CD4-positive, alpha-beta T cell treated with Interleukin-4 for 4 hours (primary cell): ENCODE measurements around the gene DUOX1.

ENCODE experiments used
- DNase-seq: peaks from one replicate; pipeline ENCODE4 v3.0.0-alpha.2; 2020

The DUOX1 gene

DNA sequence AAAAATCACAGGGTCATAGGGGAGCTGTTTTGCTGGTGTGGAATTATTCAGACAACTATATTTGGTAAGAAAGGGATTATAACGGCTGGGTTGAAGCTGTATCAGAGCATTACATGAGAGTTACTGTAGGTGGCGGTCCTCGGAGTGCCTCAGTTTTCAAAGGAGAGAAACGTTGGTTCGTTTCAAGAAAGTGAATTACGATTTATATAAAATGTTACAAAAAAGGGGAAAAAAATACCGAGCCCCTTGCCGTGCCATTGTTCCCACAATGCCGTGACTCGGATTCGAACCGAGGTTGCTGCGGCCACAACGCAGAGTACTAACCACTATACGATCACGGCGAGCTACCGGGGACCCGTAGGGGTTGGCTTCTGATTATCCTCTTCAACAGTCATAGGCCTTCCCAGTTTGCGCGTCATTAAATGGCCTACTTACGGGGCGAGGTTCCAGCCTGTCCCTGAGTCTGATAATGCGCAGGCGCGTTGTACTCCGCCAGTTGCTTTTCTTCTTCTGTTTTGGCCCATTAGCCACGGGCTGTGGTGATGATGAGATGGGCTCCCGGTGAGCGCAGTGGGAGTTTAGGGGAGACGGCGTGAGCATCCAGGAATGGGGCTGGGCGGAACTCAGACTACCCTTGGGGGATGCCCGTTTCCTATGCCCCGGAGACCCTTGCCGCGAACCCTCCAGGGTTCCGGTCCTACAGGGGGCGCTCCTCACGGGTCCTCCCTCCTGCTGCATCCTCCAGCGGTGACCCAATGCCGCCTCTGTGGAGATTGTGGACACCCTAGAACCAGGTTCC, 68.7 kb downstream of the DUOX1 start:
- peak; percentile 98 for DNase-seq

- DNase-seq, result peak; percentile 39
Observed at GRCh38 chr15:45199136-45199810, 69.5 kb downstream of the DUOX1 start.

GRCh38 chr15:45200001-45200798, 70.4 kb downstream of the DUOX1 start:
- peak; percentile 98 for DNase-seq

DNA sequence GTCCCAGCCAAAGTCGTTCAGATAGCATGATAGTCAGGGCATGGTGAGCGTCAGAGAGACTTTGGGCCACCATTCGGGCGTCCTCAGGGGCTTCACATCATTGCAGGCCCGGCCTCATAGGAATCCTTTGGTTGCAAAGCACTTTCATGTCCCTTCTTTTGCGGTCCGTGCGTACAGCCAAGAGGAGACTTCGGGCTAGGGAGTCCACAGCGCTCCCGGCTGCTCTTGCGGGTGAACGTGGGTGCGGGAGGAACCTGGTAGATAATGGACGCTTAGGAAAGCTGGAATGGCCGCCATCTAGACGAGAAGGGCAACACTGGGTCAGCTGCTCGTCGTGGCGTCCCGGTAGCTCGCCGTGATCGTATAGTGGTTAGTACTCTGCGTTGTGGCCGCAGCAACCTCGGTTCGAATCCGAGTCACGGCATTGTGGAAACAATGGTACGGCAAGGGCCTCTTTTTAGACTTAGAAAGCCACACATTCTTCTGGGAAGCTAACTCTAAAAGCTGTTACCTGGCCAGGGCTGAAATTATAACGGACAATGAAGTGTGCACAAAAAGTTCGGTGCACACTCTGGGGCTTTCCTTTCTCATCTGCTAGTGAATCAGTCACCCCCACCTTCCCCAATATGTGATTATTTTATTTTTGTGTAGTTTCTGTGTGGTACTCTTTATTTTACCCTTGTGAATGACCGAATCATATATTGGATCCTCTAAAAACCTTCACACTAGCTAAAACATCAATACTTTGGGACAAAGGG, 71.2 kb downstream of the DUOX1 start:
- peak; percentile 73 for DNase-seq

DNA sequence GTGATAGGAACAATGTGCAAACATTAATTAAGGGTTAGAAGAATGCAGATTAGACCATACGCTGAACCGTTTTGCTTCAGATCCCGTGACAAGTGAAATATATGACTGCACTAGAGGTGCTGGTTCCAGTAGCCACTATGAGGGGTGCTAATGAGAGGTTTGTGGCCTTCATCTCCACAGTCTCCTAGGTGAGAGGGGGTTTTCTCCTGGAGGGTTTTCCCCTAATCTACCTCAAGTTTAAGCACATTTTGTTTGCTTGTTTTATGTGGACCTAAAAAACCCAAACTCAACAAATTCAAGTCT, 71.7 kb downstream of the DUOX1 start:
- DNase-seq, result no peak

- DNase-seq, result no peak
Observed at GRCh38 chr15:45201869-45202268, 72.1 kb downstream of the DUOX1 start.

DNA sequence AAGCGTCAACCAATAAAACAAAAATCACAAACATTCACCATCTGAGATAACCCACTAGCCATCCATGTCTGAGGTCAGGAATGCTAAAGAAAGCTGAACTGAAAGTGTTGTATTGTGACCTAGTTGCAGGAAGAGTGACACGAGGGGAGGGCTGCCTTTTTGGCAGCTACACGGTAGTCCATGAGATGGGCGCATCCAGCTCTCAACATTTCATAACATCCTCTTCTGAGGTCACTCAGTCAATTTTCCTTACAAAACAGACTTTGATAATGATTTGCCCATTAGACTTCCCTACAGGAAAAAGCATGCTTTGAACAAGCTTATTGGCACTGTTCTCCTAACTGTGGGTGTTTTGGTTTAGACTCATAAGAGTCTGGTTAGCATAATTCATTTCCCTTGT, 73.4 kb downstream of the DUOX1 start:
- DNase-seq, result no peak

DNA sequence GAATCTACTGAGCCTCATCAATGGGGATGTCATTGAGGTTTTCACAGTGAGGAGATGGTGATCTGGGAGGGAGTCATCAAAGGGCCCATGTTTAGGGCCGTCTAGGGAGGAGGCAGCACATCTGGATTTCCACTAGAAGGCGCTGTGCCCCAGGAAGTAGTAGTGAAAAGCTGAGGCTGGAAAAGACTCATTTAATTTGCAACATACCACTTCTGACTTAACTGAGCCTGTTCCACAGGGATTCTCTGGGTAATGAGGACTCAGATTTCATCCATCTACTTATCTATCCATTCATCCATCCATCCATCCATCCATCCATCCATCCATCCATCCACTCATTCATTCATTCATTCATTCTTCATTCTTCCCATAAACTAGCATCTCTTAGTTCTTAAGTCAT, 75.4 kb downstream of the DUOX1 start:
- DNase-seq, result peak; percentile 59

- no peak for DNase-seq
Observed at GRCh38 chr15:45212493-45212892, 82.7 kb downstream of the DUOX1 start.
